Mesendoderm (in vitro differentiated cells): ENCODE data around the gene SUPT7L.

Experiments used
- DNase-seq: peaks from one replicate; pipeline ENCODE4 v3.0.0; 2013
- H2AK5ac ChIP-seq: 2 replicates; pipeline ENCODE4 v1.6.1; 2013; ENCODE audit warnings: low read length, inconsistent platforms
- H2BK120ac ChIP-seq: 2 replicates; pipeline ENCODE4 v1.6.1; 2013; ENCODE audit warnings: low read depth, mild to moderate bottlenecking, low read length, moderate library complexity, mixed read lengths
- H2BK15ac ChIP-seq: replicated peaks from 2 replicates; pipeline ENCODE4 v1.6.1; 2013; ENCODE audit warnings: low read depth, mild to moderate bottlenecking, moderate library complexity
- H2BK5ac ChIP-seq: 2 replicates; pipeline ENCODE4 v1.6.1; 2013; ENCODE audit warnings: low read length, inconsistent platforms
- H3K18ac ChIP-seq: 2 replicates; pipeline ENCODE4 v1.6.1; 2013; ENCODE audit warnings: mild to moderate bottlenecking, low read length, mixed read lengths
- H3K23ac ChIP-seq: one replicate; pipeline ENCODE4 v1.6.1; 2013; ENCODE audit warnings: low read length
- H3K27ac ChIP-seq: 2 replicates; pipeline ENCODE4 v1.5.1; 2013; ENCODE audit warnings: low read depth, mild to moderate bottlenecking, inconsistent platforms, low read length, moderate library complexity
- H3K27me3 ChIP-seq: 2 replicates; pipeline ENCODE4 v1.6.1; 2013; ENCODE audit warnings: low read length, control low read depth, mild to moderate bottlenecking, inconsistent platforms; ENCODE audit not compliant: insufficient read depth, poor library complexity
- H3K36me3 ChIP-seq: 2 replicates; pipeline ENCODE4 v1.6.1; 2013; ENCODE audit warnings: low read length, inconsistent platforms; ENCODE audit not compliant: control insufficient read depth, insufficient read depth
- H3K4ac ChIP-seq: one replicate; pipeline ENCODE4 v1.6.1; 2013; ENCODE audit warnings: low read depth, mild to moderate bottlenecking, low read length, moderate library complexity
- H3K4me1 ChIP-seq: 2 replicates; pipeline ENCODE4 v1.6.1; 2013; ENCODE audit warnings: low read depth, low read length, inconsistent platforms; ENCODE audit not compliant: control insufficient read depth
- H3K4me2 ChIP-seq: 2 replicates; pipeline ENCODE4 v1.6.1; 2013; ENCODE audit warnings: low read length
- H3K4me3 ChIP-seq: 2 replicates; pipeline ENCODE4 v1.5.1; 2013; ENCODE audit warnings: mild to moderate bottlenecking, low read length
- H3K56ac ChIP-seq: one replicate; pipeline ENCODE4 v1.6.1; 2013; ENCODE audit warnings: low read length
- H3K79me1 ChIP-seq: 2 replicates; pipeline ENCODE4 v1.6.1; 2013; ENCODE audit warnings: low read length, inconsistent platforms
- H3K79me2 ChIP-seq: 2 replicates; pipeline ENCODE4 v1.6.1; 2013; ENCODE audit warnings: mild to moderate bottlenecking, low read length; ENCODE audit not compliant: control insufficient read depth, insufficient read depth
- H3K9ac ChIP-seq: 2 replicates; pipeline ENCODE4 v1.6.1; 2013; ENCODE audit warnings: low read length, inconsistent platforms
- H4K5ac ChIP-seq: one replicate; pipeline ENCODE4 v1.6.1; 2013; ENCODE audit warnings: low read length
- H4K8ac ChIP-seq: one replicate; pipeline ENCODE4 v1.6.1; 2013; ENCODE audit warnings: low read depth, mild to moderate bottlenecking, control low read depth, low read length, moderate library complexity
- WGBS: extraction: QIAGEN DNeasy Blood & Tissue Kit; methylation state at CpG from one replicate; pipeline ENCODE4 v1.1.7; 2013; ENCODE audit warnings: low lambda C conversion rate, missing lambda C conversion rate; ENCODE audit not compliant: insufficient coverage; ENCODE audit errors: extremely low coverage; 5-methylcytosine and 5-hydroxymethylcytosine counted together

Gene SUPT7L

GRCh38 chr2:27647289-27647688 lies 16.1 kb downstream of the SUPT7L start:
- H4K5ac ChIP-seq: no peak overlapping the region
- H4K8ac ChIP-seq: no peak overlapping the region
- H2AK5ac ChIP-seq: no peak overlapping the region
- H3K56ac ChIP-seq: no peak overlapping the region
- no peak overlapping the region for H3K18ac ChIP-seq
- no peaks in the 10 kb centered on the region for H3K27me3 ChIP-seq
- H2BK120ac ChIP-seq: no peak overlapping the region
- no peak for DNase-seq
- no peak overlapping the region for H3K4me3 ChIP-seq
- no peaks in the 10 kb centered on the region for H3K79me1 ChIP-seq
- no peaks in the 10 kb centered on the region for H3K4me1 ChIP-seq
- H2BK5ac ChIP-seq: no peak overlapping the region
- H3K9ac ChIP-seq: no peak overlapping the region
- H3K23ac ChIP-seq: no peak overlapping the region
- peaks cover 3% of the 10 kb centered on the region for H3K36me3 ChIP-seq
- H2BK15ac ChIP-seq: no peak overlapping the region
- H3K27ac ChIP-seq: no peak overlapping the region
- H3K4me2 ChIP-seq: no peak overlapping the region
- H3K4ac ChIP-seq: no peak overlapping the region
- H3K79me2 ChIP-seq: no peaks in the 10 kb centered on the region

GRCh38 chr2:27645197-27645596 lies 18.2 kb downstream of the SUPT7L start:
- no peak overlapping the region for H4K8ac ChIP-seq
- H2BK5ac ChIP-seq: no peak overlapping the region
- H3K36me3 ChIP-seq: no peaks in the 10 kb centered on the region
- no peaks in the 10 kb centered on the region for H3K79me1 ChIP-seq
- DNase-seq: no peak
- H3K27me3 ChIP-seq: no peaks in the 10 kb centered on the region
- no peak overlapping the region for H3K18ac ChIP-seq
- H2AK5ac ChIP-seq: no peak overlapping the region
- no peaks in the 10 kb centered on the region for H3K79me2 ChIP-seq
- H2BK15ac ChIP-seq: no peak overlapping the region
- H3K27ac ChIP-seq: no peak overlapping the region
- H2BK120ac ChIP-seq: no peak overlapping the region
- H3K4ac ChIP-seq: no peak overlapping the region
- no peak overlapping the region for H3K4me3 ChIP-seq
- no peak overlapping the region for H3K9ac ChIP-seq
- no peaks in the 10 kb centered on the region for H3K4me1 ChIP-seq
- H3K56ac ChIP-seq: no peak overlapping the region
- no peak overlapping the region for H3K23ac ChIP-seq
- H4K5ac ChIP-seq: no peak overlapping the region
- no peak overlapping the region for H3K4me2 ChIP-seq

GRCh38 chr2:27640722-27641245 lies 22.6 kb downstream of the SUPT7L start:
- WGBS: no CpG with 5 or more reads among the region's 2 CpGs
- H3K4me3 ChIP-seq: no peak overlapping the region
- H3K79me1 ChIP-seq: no peaks in the 10 kb centered on the region
- no peak overlapping the region for H3K4me2 ChIP-seq
- no peak overlapping the region for H3K23ac ChIP-seq
- no peak overlapping the region for H3K4ac ChIP-seq
- H3K27ac ChIP-seq: no peak overlapping the region
- H2BK15ac ChIP-seq: no peak overlapping the region
- H3K79me2 ChIP-seq: no peaks in the 10 kb centered on the region
- no peak overlapping the region for H3K56ac ChIP-seq
- H4K5ac ChIP-seq: no peak overlapping the region
- H3K36me3 ChIP-seq: no peaks in the 10 kb centered on the region
- no peaks in the 10 kb centered on the region for H3K27me3 ChIP-seq
- no peak for DNase-seq
- no peak overlapping the region for H2AK5ac ChIP-seq
- no peak overlapping the region for H3K9ac ChIP-seq
- no peak overlapping the region for H4K8ac ChIP-seq
- no peak overlapping the region for H2BK5ac ChIP-seq
- no peak overlapping the region for H2BK120ac ChIP-seq
- no peaks in the 10 kb centered on the region for H3K4me1 ChIP-seq
- no peak overlapping the region for H3K18ac ChIP-seq

- H2BK5ac ChIP-seq: no peak overlapping the region
- no peaks in the 10 kb centered on the region for H3K4me1 ChIP-seq
- no peak overlapping the region for H4K8ac ChIP-seq
- no peak overlapping the region for H3K4ac ChIP-seq
- no peaks in the 10 kb centered on the region for H3K79me1 ChIP-seq
- no peak overlapping the region for H2BK15ac ChIP-seq
- no peak for DNase-seq
- no peak overlapping the region for H4K5ac ChIP-seq
- no peaks in the 10 kb centered on the region for H3K36me3 ChIP-seq
- no peak overlapping the region for H3K4me2 ChIP-seq
- no peak overlapping the region for H3K23ac ChIP-seq
- H3K79me2 ChIP-seq: no peaks in the 10 kb centered on the region
- H3K27me3 ChIP-seq: no peaks in the 10 kb centered on the region
- H3K56ac ChIP-seq: no peak overlapping the region
- no peak overlapping the region for H3K9ac ChIP-seq
- no CpG with 5 or more reads among the region's 3 CpGs for WGBS
- H2AK5ac ChIP-seq: no peak overlapping the region
- no peak overlapping the region for H3K4me3 ChIP-seq
- H3K18ac ChIP-seq: no peak overlapping the region
- no peak overlapping the region for H2BK120ac ChIP-seq
- no peak overlapping the region for H3K27ac ChIP-seq
Measured at GRCh38 chr2:27638709-27639108, 24.7 kb downstream of the SUPT7L start.

- no peak overlapping the region for H4K8ac ChIP-seq
- no peak overlapping the region for H2BK5ac ChIP-seq
- H3K27ac ChIP-seq: no peak overlapping the region
- H3K79me2 ChIP-seq: no peaks in the 10 kb centered on the region
- no peak overlapping the region for H2BK15ac ChIP-seq
- no peak overlapping the region for H3K23ac ChIP-seq
- H2AK5ac ChIP-seq: no peak overlapping the region
- no peak overlapping the region for H3K9ac ChIP-seq
- no peak overlapping the region for H4K5ac ChIP-seq
- no peak overlapping the region for H3K4ac ChIP-seq
- WGBS: no CpG with 5 or more reads among the region's 3 CpGs
- H3K36me3 ChIP-seq: no peaks in the 10 kb centered on the region
- no peak overlapping the region for H3K4me3 ChIP-seq
- H3K4me1 ChIP-seq: no peaks in the 10 kb centered on the region
- no peak for DNase-seq
- H2BK120ac ChIP-seq: no peak overlapping the region
- H3K4me2 ChIP-seq: no peak overlapping the region
- H3K18ac ChIP-seq: no peak overlapping the region
- no peaks in the 10 kb centered on the region for H3K79me1 ChIP-seq
- no peaks in the 10 kb centered on the region for H3K27me3 ChIP-seq
- no peak overlapping the region for H3K56ac ChIP-seq
Measured at GRCh38 chr2:27638037-27638637, 25.3 kb downstream of the SUPT7L start.

- Histone ChIP-seq H2AK5ac (no peak overlapping the region), H2BK5ac (no peak overlapping the region), H3K23ac (no peak overlapping the region), H3K4me3 (no peak overlapping the region), H3K79me2 (no peaks in the 10 kb centered on the region), H3K27me3 (no peaks in the 10 kb centered on the region), H3K4ac (no peak overlapping the region), H3K56ac (no peak overlapping the region), H4K5ac (no peak overlapping the region), H3K79me1 (no peaks in the 10 kb centered on the region), H2BK15ac (no peak overlapping the region), H3K4me2 (no peak overlapping the region), H3K18ac (no peak overlapping the region), H3K9ac (no peak overlapping the region), H3K4me1 (no peaks in the 10 kb centered on the region), H2BK120ac (no peak overlapping the region), H3K36me3 (no peaks in the 10 kb centered on the region), H3K27ac (no peak overlapping the region), H4K8ac (no peak overlapping the region)
- no CpG with 5 or more reads among the region's 5 CpGs for WGBS
- DNase-seq: no peak
Measured at GRCh38 chr2:27636766-27637165, 26.6 kb downstream of the SUPT7L start.
